Measurements from ENCODE around the gene JARID2. TPM values are rescaled to one million over a fixed set of nuclear protein-coding genes. Genes with fewer than 3 reads are reported as not detected.

The JARID2 gene
- total RNA-seq, 2 donors from 2014 or later: 3.6 to 4.6 TPM

- no peak overlapping the region for H3K4me3 ChIP-seq
- ATAC-seq: no peak
- intact Hi-C loops (cut with DNase I): no loop called here
- peaks cover 28% of the 10 kb centered on the region for H3K4me1 ChIP-seq
- no peaks in the 10 kb centered on the region for H3K27me3 ChIP-seq
- no peak for DNase-seq
- no peak overlapping the region for H3K27ac ChIP-seq
- no peaks in the 10 kb centered on the region for H3K36me3 ChIP-seq (replicated peaks in 1 of 2; ENCODE audit: insufficient read depth in 1 of 2, low read depth in 2 of 2)
- H3K9me3 ChIP-seq: no peaks in the 10 kb centered on the region
- WGBS, 2 donors: 91 to 93% methylated on average over 6 of the region's 6 CpGs
- TF ChIP-seq POLR2A (IDR thresholded peaks at IDR 0.05) (no peak), CTCF (IDR thresholded peaks at IDR 0.05) (no peak)
Measured at GRCh38 chr6:15389084-15389764, 143.4 kb downstream of the JARID2 start.

GRCh38 chr6:15389765-15390723 is 144.2 kb downstream of the JARID2 start:
- DNase-seq (no peak), ATAC-seq (no peak)
- Histone ChIP-seq H3K9me3 (no peaks in the 10 kb centered on the region), H3K36me3 (replicated peaks in 1 of 2; ENCODE audit: insufficient read depth in 1 of 2, low read depth in 2 of 2) (no peaks in the 10 kb centered on the region), H3K4me1 (peaks cover 28% of the 10 kb centered on the region), H3K27me3 (no peaks in the 10 kb centered on the region), H3K27ac (no peak overlapping the region), H3K4me3 (no peak overlapping the region)
- 54 to 62% methylated on average over 14 of the region's 14 CpGs for WGBS, 2 donors
- intact Hi-C loops (cut with DNase I): no loop called here
- no peak for TF ChIP-seq POLR2A (IDR thresholded peaks at IDR 0.05)
- peak in 6 of 7 experiments; percentile 8 to 54 (median 26) for TF ChIP-seq CTCF (IDR thresholded peaks at IDR 0.05)

- intact Hi-C loops (cut with DNase I): no loop called here
- no peak for DNase-seq
- H3K36me3 ChIP-seq (replicated peaks in 1 of 2; ENCODE audit: insufficient read depth in 1 of 2, low read depth in 2 of 2): no peaks in the 10 kb centered on the region
- 13 to 17% methylated on average over 1 of the region's 1 CpG for WGBS, 2 donors
- no peak for ATAC-seq
- H3K27me3 ChIP-seq: no peaks in the 10 kb centered on the region
- no peak for TF ChIP-seq POLR2A (IDR thresholded peaks at IDR 0.05)
- H3K4me1 ChIP-seq: peaks cover 35% of the 10 kb centered on the region
- H3K27ac ChIP-seq: no peak overlapping the region
- H3K9me3 ChIP-seq: no peaks in the 10 kb centered on the region
- no peak overlapping the region for H3K4me3 ChIP-seq
Measured at GRCh38 chr6:15391500-15391899, 145.6 kb downstream of the JARID2 start.

GRCh38 chr6:15392182-15392581 is 146.3 kb downstream of the JARID2 start:
- Histone ChIP-seq H3K27ac (no peak overlapping the region), H3K36me3 (replicated peaks in 1 of 2; ENCODE audit: insufficient read depth in 1 of 2, low read depth in 2 of 2) (no peaks in the 10 kb centered on the region), H3K27me3 (no peaks in the 10 kb centered on the region), H3K4me3 (no peak overlapping the region), H3K4me1 (peaks cover 35% of the 10 kb centered on the region), H3K9me3 (no peaks in the 10 kb centered on the region)
- WGBS, 2 donors: 69 to 81% methylated on average over 6 of the region's 6 CpGs
- ATAC-seq (no peak), DNase-seq (no peak)
- intact Hi-C loops (cut with DNase I): no loop called here
- TF ChIP-seq POLR2A (IDR thresholded peaks at IDR 0.05): no peak
- TF ChIP-seq CTCF (IDR thresholded peaks at IDR 0.05): no peak

- Histone ChIP-seq H3K4me1 (peaks cover 36% of the 10 kb centered on the region), H3K4me3 (no peak overlapping the region), H3K27ac (no peak overlapping the region), H3K9me3 (no peaks in the 10 kb centered on the region), H3K27me3 (no peaks in the 10 kb centered on the region), H3K36me3 (replicated peaks in 1 of 2; ENCODE audit: insufficient read depth in 1 of 2, low read depth in 2 of 2) (no peaks in the 10 kb centered on the region)
- ATAC-seq (no peak), DNase-seq (no peak)
- intact Hi-C loops (cut with DNase I): no loop called here
- 95 to 97% methylated on average over 7 of the region's 7 CpGs for WGBS, 2 donors
- no peak for TF ChIP-seq CTCF (IDR thresholded peaks at IDR 0.05)
- TF ChIP-seq POLR2A (IDR thresholded peaks at IDR 0.05): no peak
Measured at GRCh38 chr6:15393605-15394004, 147.7 kb downstream of the JARID2 start.
